GM21390 (cell line): ENCODE results near the gene ALG5.

Experiments
- ATAC-seq: cut with Tn5 transposase; IDR thresholded peaks from one replicate; pipeline ENCODE4 v1.9.1; 2021; ENCODE audit not compliant: unreplicated experiment

The ALG5 gene, protein sequence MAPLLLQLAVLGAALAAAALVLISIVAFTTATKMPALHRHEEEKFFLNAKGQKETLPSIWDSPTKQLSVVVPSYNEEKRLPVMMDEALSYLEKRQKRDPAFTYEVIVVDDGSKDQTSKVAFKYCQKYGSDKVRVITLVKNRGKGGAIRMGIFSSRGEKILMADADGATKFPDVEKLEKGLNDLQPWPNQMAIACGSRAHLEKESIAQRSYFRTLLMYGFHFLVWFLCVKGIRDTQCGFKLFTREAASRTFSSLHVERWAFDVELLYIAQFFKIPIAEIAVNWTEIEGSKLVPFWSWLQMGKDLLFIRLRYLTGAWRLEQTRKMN

DNA sequence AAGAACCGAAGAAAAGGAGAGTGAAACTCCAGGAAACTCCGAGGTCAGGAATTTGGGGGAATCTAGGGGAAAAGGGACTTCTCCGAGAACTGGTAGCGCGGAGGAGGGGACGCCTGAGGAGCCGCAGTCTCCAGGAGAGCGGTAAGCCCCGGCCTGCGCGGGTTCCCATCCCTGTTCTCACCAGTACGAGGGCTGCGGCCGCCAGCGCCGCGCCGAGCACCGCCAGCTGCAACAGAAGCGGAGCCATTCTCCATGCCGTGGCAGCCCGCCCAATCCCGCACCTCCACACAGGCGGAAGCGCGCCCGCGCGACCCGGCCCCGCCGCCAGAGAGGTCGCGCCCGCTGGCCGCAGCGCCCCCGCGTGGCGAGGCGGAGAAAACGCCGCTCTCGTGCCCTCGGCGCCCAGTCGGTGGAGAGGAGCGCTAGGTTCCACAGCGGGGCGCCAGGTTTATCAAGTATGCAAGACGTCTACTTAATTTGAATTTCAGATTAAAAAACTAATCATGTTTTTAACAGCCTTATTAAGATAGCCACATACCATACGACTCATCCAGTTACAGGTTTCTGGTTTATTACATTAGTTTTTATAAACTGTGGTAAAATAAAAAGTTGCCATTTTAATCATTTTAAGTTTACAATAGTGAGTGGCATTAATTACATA, at the start of gene ALG5:
Gene ALG5, minus strand, starts transcription at position 287 of the 661 bp plus-strand sequence. Its CDS starts 40 bp downstream, at position 247.
- peak; percentile 69 for ATAC-seq

DNA sequence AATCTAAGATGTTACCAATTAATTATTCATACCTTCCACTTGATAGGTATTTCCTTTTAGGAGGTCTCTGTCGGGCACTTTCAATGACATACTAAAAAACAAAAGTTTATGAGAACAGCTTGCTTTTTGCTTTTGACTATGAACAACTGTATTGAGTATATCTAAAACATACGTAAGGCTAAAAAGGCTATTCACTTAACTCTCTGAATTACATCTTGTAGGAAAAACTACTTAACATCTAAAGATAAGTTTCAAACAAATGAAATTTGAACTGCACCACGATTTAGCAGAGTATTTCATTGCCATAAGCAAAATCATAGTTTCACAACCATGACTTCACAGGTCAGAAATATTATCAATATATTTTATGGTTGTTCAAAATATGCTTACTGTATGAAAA, 48.7 kb upstream of the ALG5 start:
- ATAC-seq: no peak

DNA sequence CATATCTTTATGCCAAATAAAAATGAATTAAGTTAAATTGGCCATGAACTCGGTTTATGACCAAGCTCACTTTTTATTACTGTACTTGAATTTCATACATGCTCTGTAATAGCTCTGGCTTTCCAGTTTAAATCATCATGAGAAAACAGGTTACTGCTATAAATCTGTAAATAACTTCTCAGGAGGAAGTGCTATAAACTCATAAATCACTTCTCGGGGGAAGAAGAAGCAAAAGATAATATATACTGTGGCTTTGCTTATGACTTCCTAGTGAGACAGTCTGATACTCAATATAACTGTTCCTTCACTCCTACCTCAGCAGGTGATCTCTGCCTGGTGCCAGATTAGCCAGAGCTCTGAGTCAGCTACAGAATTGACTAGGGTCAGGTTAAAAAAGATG, 47.9 kb upstream of the ALG5 start:
- no peak for ATAC-seq

DNA sequence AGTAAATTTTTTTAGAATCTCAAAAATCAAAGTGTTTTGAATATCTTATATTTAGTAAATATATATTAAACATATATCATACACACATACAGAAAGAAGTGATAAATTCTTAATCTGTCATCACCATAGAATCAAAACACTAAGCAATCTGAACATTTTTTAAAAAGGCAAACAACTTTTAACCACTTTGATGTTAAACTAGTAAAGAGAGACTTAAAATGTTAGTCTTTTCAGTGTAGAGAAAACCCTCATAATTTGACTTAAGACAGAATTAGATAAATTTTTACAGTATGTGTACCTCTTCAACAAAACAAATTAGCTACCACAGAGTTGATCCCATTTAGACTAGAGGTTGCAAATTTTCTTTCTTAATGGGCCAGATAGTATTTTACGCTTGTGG, 46.9 kb upstream of the ALG5 start:
- no peak for ATAC-seq

DNA sequence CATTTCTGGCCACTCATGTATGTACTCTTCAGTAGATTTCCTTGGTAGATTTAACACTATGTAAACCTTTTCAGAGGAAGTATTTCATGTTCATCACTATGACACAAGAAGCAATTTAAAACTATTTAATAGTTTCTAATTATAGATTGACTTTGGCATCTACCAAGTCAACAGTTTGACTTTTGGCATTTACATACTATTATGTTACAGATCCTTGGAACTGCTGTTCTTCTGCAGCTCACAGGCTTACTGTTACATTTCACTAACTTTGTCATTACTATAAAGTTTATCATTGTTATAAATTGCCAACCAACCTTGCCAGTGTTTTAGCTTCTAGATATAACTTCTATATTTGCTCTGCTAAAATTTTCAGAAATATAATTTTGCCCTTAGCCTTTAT, 41.6 kb upstream of the ALG5 start:
- ATAC-seq: no peak

DNA sequence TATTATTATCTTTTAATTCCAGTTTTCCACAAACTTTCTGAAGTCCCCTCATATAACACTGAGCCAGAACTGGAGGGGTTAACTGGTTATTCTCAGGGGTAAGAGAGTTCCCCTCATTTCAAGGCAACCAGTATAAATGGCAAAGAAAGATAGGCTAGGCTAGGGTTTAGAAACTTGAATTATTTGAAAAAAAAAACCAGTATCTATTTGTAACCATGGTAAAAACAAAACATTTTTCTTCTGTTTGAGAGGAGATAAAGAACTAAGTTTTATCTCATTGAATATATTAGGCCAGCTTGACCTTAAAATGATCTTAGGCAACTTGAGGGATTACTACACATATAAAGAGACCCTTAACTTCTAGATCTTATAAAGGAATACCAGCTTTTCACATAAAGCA, 40.8 kb upstream of the ALG5 start:
- ATAC-seq: no peak

DNA sequence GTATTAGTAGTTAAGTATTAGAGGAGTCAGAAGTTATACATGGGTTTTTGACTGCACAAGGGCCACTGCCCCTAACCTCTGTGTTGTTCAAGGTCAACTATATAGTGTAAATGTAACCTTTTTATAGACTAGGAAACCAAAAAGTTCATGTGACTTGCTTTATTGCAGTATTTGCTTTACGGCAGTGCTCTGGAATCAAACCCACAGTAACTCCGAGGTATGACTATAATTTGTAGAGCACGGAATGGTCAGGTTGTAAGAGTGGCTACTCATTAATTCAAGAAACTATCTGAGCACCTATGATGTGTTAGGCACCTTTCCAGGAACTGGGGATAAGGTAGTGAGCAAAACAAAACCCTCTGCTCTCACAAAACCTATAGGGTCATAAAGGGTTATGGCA, 38.1 kb upstream of the ALG5 start:
- ATAC-seq: no peak

DNA sequence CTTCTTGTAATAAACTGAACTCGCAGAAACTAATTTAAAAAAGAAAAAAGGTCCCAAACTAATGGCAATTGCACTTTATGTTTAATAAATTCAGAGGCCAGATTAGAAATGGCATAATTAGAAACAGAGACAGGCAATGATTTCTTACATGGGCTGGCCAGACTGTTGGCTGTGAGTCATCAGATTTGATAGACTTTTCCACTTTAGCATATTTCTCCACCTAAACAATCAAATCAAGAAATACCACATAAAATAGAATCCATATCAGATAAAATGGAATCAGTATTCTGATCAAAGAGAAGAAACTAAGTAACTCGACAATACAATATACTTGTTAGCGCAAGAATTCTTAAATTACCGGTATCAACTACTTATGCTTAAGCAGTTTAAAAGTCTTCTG, 30.5 kb upstream of the ALG5 start:
- no peak for ATAC-seq

DNA sequence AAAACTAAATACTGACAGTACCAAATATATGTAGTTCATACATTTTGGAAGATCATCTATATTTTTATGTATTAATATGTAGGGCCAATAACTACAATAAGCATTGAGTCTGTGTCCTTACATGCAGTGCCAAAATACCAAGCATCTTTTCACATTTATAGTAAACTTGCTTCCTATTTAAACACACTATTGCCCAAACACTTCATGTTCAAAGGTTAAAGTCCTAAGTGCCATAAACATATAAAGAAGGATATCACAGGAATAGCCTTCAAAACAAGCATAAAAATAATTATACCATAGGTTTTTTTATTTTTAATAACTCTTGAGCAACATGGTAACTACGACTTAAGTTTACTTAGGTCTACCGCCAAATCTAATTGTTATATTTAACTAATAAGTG, 28.5 kb upstream of the ALG5 start:
- ATAC-seq: no peak

DNA sequence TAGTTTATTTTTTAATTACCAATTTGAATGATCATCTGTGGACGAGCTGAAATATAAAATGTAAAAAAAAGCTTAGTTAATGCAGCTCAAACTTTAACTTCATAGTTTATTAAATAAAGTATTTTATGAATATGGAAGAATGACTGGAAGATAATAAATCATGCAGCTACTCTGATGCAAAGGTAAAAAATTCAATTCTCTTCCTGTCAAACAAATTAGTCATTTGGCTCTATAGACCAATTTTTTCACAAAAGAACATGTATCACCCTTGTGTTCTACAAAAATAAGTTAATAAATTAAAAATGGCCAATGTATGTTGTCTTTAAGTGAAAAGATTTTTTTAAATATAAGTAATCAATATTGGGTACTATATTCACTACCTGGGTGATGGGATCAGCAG, 27.6 kb upstream of the ALG5 start:
- no peak for ATAC-seq

DNA sequence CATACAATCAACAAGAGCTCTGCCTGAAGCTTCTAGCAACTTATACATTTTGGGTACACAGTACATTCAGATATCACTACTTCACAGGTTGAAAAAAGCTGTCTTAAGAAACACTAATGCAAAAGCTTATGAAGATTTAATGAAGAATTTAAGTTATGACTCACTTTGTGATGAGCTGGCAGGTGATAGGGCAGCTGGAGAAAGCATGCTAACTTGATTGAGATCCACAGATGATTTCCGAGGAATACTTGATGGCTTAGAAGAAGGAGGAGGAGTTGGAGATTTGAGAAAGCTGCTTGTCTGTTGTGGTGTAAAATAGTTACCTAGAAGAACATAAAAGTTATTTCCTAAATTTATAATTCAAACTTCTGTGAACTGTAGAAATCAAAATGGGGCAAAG, 24.7 kb upstream of the ALG5 start:
- no peak for ATAC-seq

DNA sequence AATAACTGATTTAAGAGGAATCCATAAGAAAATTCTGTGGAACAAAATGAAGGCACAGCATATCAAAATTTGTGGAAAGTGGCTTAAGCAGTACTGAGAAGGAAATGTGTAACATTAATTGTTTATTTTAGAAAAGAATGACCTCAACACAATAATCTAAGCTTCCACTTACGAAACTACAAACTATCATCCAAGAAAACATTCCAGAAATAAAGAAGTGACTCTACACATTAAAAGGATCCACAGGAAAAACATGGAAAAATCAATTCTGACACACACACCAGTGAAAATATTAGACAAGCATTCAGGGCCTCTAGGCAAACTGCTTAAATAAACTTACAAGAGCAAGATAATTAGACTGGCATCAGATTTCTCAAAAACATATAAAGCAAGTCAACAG, 15.5 kb upstream of the ALG5 start:
- no peak for ATAC-seq

DNA sequence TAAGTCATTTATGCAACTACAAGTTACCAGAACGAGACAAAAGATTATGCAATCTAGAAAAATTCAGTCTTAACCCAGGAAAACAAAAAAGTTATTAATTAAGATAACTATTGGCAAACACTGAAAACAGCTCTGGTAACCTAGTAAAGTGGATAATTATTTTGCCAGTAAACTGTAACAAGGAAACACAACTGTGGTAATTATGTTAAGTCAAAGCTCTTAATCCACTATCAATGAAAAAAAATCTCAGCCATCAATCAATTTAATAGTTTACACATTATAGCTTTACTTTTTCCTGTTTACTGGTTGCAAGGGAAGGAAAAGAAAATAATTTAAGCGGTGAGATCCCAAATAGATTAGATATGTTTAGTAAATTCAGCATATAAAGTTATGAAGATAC, 12.6 kb upstream of the ALG5 start:
- no peak for ATAC-seq

DNA sequence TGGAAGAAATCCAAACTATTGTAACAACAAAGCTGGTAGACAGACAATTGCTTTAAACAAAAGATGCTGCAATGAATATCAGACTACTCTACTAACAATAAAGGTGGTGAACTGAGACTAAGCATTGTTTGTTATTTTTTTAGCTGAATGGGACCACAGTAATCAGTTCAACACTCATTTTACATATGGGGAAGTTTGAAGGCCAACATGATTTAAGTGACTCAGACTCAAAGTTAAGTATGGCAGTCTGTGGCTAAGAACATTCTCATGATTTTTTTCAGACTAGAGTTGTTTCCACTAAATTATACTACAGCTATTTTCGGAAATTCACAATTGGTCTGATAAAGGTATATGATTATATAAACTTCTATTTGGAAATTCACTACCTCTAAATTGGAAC, 11.9 kb upstream of the ALG5 start:
- ATAC-seq: no peak

DNA sequence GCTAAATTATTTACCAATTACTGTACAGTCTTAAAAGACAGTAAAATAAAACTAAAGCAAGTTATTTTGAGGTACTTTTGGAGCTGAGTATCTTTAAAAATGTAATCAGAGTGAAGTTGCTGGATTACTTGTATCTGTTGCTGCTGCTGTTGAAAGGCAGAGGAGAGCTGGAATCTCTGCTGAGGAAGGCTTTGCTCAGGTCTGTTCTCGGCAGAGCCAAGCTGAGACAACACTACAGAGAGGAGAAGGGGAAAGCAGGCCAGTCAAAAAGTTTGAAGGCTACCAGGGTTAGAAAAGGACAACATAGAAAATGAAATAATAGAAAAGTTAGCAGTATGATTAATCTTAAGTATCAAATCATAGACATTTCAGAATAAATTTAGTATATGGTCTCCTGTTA, 11.3 kb upstream of the ALG5 start:
- ATAC-seq: no peak

DNA sequence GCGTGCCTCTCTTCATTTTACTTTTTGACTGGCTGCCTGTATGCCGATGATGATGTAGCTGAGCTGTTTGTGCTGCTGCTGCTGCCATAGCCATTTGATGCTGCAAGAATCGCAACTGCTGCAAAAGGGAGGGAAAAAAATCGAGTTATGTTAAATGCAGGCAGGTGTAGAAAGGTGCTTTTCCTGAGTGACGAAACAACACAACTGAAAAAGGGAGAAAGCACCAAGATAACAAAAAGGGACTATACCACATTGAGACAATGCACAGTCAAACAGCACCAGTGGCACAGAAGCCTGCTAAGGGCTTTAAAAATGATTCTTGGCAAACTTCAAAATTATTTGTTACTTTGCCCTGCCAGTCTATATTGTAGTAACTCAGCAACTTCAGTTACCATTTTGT, 10.6 kb upstream of the ALG5 start:
- ATAC-seq: no peak

DNA sequence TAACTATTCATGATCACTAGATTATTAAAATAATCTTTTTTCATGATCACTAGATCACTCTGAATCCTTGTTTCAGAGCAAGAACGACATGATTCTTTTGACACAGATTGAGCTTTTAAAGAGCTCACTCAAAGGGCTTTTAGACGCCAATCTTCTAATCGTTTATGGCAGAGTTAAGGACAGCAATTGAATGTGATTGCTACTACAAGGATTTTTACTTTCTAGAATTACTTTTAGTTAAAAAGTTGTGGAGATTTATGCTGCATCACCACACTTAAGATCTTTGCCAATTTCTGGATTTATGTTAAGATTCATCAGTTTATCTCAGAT, 2.7 kb upstream of the ALG5 start:
- no peak for ATAC-seq

DNA sequence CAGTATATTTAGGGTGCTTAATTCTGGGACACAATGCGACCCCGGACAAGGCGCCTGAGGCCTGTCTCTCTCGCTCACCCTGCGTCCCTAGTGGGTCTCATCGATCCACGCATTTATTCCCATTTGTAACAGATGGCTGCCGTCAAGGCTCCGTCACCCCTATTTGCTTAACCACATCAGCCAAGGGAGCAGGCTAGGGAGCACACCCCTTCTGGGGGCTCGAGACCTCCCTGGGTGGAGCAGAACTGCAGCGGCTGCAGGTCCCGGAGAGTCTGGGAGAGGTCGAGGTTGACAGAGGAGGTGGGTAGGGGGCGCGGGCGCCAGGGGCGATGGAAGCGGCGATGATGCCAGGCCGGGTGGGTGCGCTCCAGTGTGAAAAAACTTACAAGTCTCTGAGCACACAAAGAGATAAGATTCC, 507 bp downstream of the ALG5 start:
- ATAC-seq: no peak

DNA sequence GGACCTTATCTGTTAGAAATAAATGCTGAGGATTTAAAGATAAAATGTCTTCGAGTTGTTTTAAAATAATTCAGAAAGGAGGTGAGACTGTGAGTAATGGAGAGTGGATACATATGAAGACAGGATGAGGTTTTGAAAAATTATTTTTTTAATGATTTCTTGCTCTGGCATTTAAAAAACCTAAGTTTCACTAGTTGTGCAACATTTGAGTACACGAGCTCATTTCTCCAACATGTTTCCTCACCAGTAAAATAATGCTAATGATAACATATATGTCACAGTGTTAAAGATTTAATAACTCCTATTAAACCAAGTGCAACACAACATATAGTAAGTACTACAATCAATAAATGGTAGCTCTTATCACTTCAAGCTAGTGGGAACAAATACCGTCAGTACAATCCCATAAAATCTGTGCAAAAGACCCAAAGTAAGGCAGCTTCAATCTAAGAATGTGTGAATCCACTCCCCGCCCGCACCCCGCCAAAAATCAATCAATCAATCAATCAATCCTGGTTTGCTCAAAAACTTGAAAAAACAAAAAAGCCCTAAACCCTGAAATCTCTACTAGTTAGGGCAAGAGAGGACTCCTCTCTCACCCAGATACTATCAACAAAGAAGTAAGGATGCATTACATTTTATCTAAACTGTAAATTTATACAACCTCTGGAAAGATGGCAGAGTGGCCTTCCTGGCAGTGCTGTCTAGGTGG, 1.3 kb downstream of the ALG5 start:
- ATAC-seq: no peak

DNA sequence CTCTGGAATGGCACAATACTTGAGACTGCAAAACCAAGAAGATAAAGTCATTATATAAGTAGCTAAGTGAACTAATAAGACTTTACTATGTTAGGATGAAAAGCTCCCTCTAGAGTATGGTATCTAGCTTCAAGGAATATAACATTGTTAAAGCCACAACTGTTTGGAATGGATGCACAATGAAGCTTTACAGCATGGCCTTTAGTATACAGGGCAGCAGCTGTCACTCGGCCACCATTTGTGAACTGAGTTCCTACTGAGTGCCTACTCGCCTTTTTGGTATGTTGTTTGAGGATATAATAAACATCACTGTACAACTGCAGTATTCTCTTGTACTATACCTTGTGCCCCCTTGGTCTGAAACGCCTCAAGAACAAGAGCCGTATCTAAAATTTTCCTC, 6.8 kb downstream of the ALG5 start:
- ATAC-seq: no peak

DNA sequence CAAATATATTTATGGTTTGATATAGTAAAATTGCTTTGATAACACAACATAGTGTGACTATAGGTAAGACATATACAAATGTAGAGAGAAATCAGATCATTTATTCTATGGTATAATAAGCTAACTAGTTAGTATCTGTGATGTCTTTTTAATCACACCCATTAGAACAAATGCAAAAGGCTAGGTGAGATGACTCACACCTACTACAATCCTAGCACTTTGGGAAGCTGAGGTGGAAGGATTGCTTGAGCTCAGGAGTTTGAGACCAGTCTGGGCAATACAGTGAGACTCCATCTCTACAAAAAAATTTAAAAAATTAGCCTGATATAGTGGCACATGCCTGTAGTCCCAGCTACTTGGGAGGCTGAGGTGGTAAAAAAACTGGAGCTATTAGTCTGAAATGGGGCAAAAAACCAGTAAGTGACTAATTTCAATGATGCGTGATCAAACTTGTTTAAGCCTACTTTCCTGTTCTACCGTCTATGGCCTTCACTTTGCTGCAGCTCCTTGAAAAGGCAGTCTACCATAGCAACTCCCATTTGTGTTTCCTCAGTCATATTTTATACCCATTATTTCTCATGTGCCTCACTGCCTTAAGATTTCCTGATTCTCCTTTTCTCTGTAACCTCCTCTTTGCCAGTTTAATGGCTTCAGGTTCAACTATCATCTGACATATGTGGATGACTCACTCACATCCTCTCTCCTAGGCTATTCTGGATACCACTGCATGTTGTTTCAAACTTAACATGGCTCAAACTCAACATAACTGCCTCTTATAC, 12.5 kb downstream of the ALG5 start:
- ATAC-seq: no peak
